IMR-90 (cell line): ENCODE measurements around the gene ZDHHC3. TPM values are rescaled to one million over a fixed set of nuclear protein-coding genes. Genes with fewer than 3 reads are reported as not detected.

ENCODE experiments used
- ATAC-seq: fragments of 200-7000 bp; cut with Tn5 transposase; 2 replicates; pipeline ENCODE4 v1.9.1; 2020; ENCODE audit warnings: low read depth, mild to moderate bottlenecking, moderate library complexity
- BruUV-seq: library from RNA; stranded (reverse); fragments of 400-500 nt; replicated peaks from 2 replicates; lab custom pipeline; 2021; lab: Mats Ljungman, UMichigan
- CTCF ChIA-PET: fragments of 300-600 bp; formaldehyde crosslinking; extraction: SDS; loops from one replicate; lab custom pipeline; 2021; ENCODE audit warnings: antibody characterized with exemption; lab: Yijun Ruan, JAX
- POLR2A ChIA-PET: fragments of 300-600 bp; sonication (Branson Sonifier 250); formaldehyde crosslinking; loops from one replicate; lab custom pipeline; 2022; ENCODE audit warnings: antibody characterized with exemption; ENCODE audit not compliant: unreplicated experiment; lab: Charles Lee
- DNase-seq: peaks from one replicate; pipeline ENCODE4 v3.0.0; 2013
- H2AFZ ChIP-seq: replicated peaks from 2 replicates; pipeline ENCODE3; 2013; ENCODE audit warnings: low read length, mild to moderate bottlenecking; ENCODE audit not compliant: poor library complexity
- H2AK5ac ChIP-seq: 2 replicates; pipeline ENCODE4 v1.6.1; 2013; ENCODE audit warnings: low read depth, low read length, inconsistent platforms
- H2AK9ac ChIP-seq: replicated peaks from 2 replicates; pipeline ENCODE3; 2013; ENCODE audit warnings: mild to moderate bottlenecking, low read depth, low read length, moderate library complexity; ENCODE audit not compliant: poor library complexity
- H2BK120ac ChIP-seq: 2 replicates; pipeline ENCODE4 v1.6.1; 2013; ENCODE audit warnings: low read depth, low read length, inconsistent platforms
- H2BK15ac ChIP-seq: 3 replicates; pipeline ENCODE4 v1.6.1; 2013; ENCODE audit warnings: low read depth, low read length, inconsistent platforms
- H2BK20ac ChIP-seq: 2 replicates; pipeline ENCODE4 v1.6.1; 2013; ENCODE audit warnings: low read depth, mild to moderate bottlenecking, inconsistent platforms, low read length, moderate library complexity
- H2BK5ac ChIP-seq: 2 replicates; pipeline ENCODE4 v1.6.1; 2013; ENCODE audit warnings: mild to moderate bottlenecking, low read depth, low read length, inconsistent platforms; ENCODE audit not compliant: poor library complexity, severe bottlenecking
- H3K14ac ChIP-seq: replicated peaks from 2 replicates; pipeline ENCODE4 v1.6.1; 2013; ENCODE audit warnings: low read depth, low read length, inconsistent platforms
- H3K18ac ChIP-seq: 2 replicates; pipeline ENCODE4 v1.6.1; 2013; ENCODE audit warnings: low read depth, low read length, control low read depth
- H3K23ac ChIP-seq: 2 replicates; pipeline ENCODE4 v1.6.1; 2013; ENCODE audit warnings: low read depth, low read length, inconsistent platforms
- H3K27ac ChIP-seq: 2 replicates; pipeline ENCODE4 v1.5.1; 2013; ENCODE audit warnings: mild to moderate bottlenecking, control low read depth, low read length; ENCODE audit not compliant: insufficient read depth
- H3K27me3 ChIP-seq: 2 replicates; pipeline ENCODE4 v1.6.1; 2013; ENCODE audit warnings: low read length; ENCODE audit not compliant: control insufficient read depth, insufficient read depth
- H3K36me3 ChIP-seq: 2 replicates; pipeline ENCODE4 v1.6.1; 2013; ENCODE audit warnings: low read length, mixed read lengths; ENCODE audit not compliant: control insufficient read depth, insufficient read depth
- H3K4ac ChIP-seq: 2 replicates; pipeline ENCODE4 v1.6.1; 2013; ENCODE audit warnings: low read depth, low read length, inconsistent platforms
- H3K4me1 ChIP-seq: 2 replicates; pipeline ENCODE4 v1.6.1; 2013; ENCODE audit warnings: low read length, mixed read lengths; ENCODE audit not compliant: control insufficient read depth, insufficient read depth
- H3K4me2 ChIP-seq: 2 replicates; pipeline ENCODE4 v1.6.1; 2013; ENCODE audit warnings: low read depth, mild to moderate bottlenecking, control low read depth, low read length, moderate library complexity
- H3K4me3 ChIP-seq: 2 replicates; pipeline ENCODE4 v1.5.1; 2013; ENCODE audit warnings: low read depth, mild to moderate bottlenecking, control low read depth, low read length, moderate library complexity; ENCODE audit not compliant: insufficient read depth
- H3K56ac ChIP-seq: 2 replicates; pipeline ENCODE4 v1.6.1; 2013; ENCODE audit warnings: low read length, inconsistent platforms; ENCODE audit not compliant: insufficient read depth; ENCODE audit errors: extremely low read depth
- H3K79me1 ChIP-seq, 2 experiments: 2 replicates each; pipeline ENCODE4 v1.6.1; 2013; ENCODE audit warnings: low read length in 2 of 2, inconsistent platforms in 1 of 2, low read depth in 1 of 2
- H3K9ac ChIP-seq: 2 replicates; pipeline ENCODE4 v1.6.1; 2013; ENCODE audit warnings: low read depth, low read length, control low read depth
- H3K9me1 ChIP-seq: 2 replicates; pipeline ENCODE4 v1.6.1; 2013; ENCODE audit warnings: low read length, inconsistent platforms; ENCODE audit not compliant: insufficient read depth
- H3K9me3 ChIP-seq: 2 replicates; pipeline ENCODE4 v1.6.1; 2013; ENCODE audit warnings: low read length; ENCODE audit not compliant: control insufficient read depth, insufficient read depth
- H4K20me1 ChIP-seq: 2 replicates; pipeline ENCODE4 v1.6.1; 2013; ENCODE audit warnings: low read length, inconsistent platforms; ENCODE audit not compliant: insufficient read depth
- H4K5ac ChIP-seq: 2 replicates; pipeline ENCODE4 v1.6.1; 2013; ENCODE audit warnings: mild to moderate bottlenecking, low read depth, low read length, control low read depth
- H4K8ac ChIP-seq, 2 experiments: 2 replicates each; pipeline ENCODE4 v1.6.1; 2013; ENCODE audit warnings: low read depth in 2 of 2, low read length in 2 of 2, control low read depth in 1 of 2, inconsistent platforms in 1 of 2
- H4K91ac ChIP-seq: 2 replicates; pipeline ENCODE4 v1.6.1; 2013; ENCODE audit warnings: low read depth, low read length, inconsistent platforms; ENCODE audit not compliant: insufficient read depth
- CTCF ChIP-seq: conservative IDR thresholded peaks from 2 replicates; pipeline ENCODE4 v1.5.1; 2012; ENCODE audit warnings: mild to moderate bottlenecking, low read depth, low read length, improper control_type of control experiment
- MXI1 ChIP-seq: IDR thresholded peaks from 2 replicates; pipeline ENCODE4 v1.6.1; 2012; ENCODE audit warnings: low read depth, mild to moderate bottlenecking, low read length, moderate library complexity, borderline replicate concordance
- WGBS, 2 experiments: methylation state at CpG; one replicate each; pipeline versions ENCODE4 v1.1.5 to v1.1.7; 2013; ENCODE audit warnings: missing lambda C conversion rate in 2 of 2; ENCODE audit not compliant: insufficient read length in 1 of 2; ENCODE audit errors: extremely low coverage in 2 of 2; 5-methylcytosine and 5-hydroxymethylcytosine counted together
- dilution Hi-C: fragments of 300-500 bp; cut with HindIII; formaldehyde crosslinking; loops from one replicate; pipeline ENCODE4 v1.14.3; 2018; ENCODE audit warnings: low sequenced_read_pairs; ENCODE audit not compliant: unreplicated experiment
- in situ Hi-C: fragments of 300-500 bp; cut with MboI; formaldehyde crosslinking; loops from 3 replicates; pipeline ENCODE4 v1.14.3; 2019; ENCODE audit warnings: low sequenced_read_pairs, inconsistent platforms, mixed read lengths
- intact Hi-C: fragments of 100-400 bp; cut with micrococcal nuclease; formaldehyde crosslinking; loops from 2 replicates; pipeline ENCODE4 v1.10.0; 2022
- polyA plus RNA-seq, 3 experiments: library from polyadenylated mRNA; depleted of rRNA; stranded (reverse); fragments of >200 nt; gene quantifications; 2 replicates each; pipeline ENCODE4 v1.2.3, GENCODE V29; 2012; ENCODE audit warnings: low replicate concordance in 1 of 3
- total RNA-seq: library from RNA; depleted of rRNA; stranded (reverse); fragments of >200 nt; gene quantifications from 2 replicates; pipeline ENCODE4 v1.2.3, GENCODE V29; 2012

ZDHHC3 gene
- total and polyA plus RNA-seq, 2 of the 4 experiments (the other 2 are of a cell fraction): 57.7 to 59.6 TPM

GRCh38 chr3:44983484-44983941 is 7.5 kb upstream of the ZDHHC3 start:
- H3K23ac ChIP-seq: no peak overlapping the region; the same call in 1 of the 2 replicates

More at GRCh38 chr3:44983484-44983941, 7.5 kb upstream of the ZDHHC3 start:
- TF ChIP-seq MXI1 (no peak), CTCF (no peak)
- Histone ChIP-seq H3K18ac (no peak overlapping the region), H3K9me3 (no peaks in the 10 kb centered on the region), H3K27me3 (no peaks in the 10 kb centered on the region), H3K4me3 (no peak overlapping the region), H3K14ac (no peak overlapping the region), H4K91ac (no peak overlapping the region), H2AK5ac (no peak overlapping the region), H3K56ac (no peak overlapping the region), H4K5ac (no peak overlapping the region), H2AK9ac (no peak overlapping the region), H4K8ac (no peak overlapping the region), H3K36me3 (no peaks in the 10 kb centered on the region), H2BK5ac (no peak overlapping the region), H4K20me1 (peaks cover 49% of the 10 kb centered on the region), H2BK20ac (no peak overlapping the region), H2BK120ac (no peak overlapping the region), H3K27ac (no peak overlapping the region), H2AFZ (no peak overlapping the region), H3K4me1 (no peaks in the 10 kb centered on the region), H3K4ac (no peak overlapping the region), H3K4me2 (no peak overlapping the region), H2BK15ac (no peak overlapping the region), H3K79me1 (peaks cover 54 to 70% of the 10 kb centered on the region in 2 experiments), H3K9ac (no peak overlapping the region), H3K9me1 (peaks cover 8% of the 10 kb centered on the region)
- DNase-seq: no peak
- ATAC-seq: no peak
- dilution Hi-C loops (no loop called here), in situ Hi-C loops (no loop called here), intact Hi-C loops (no loop called here)
- CTCF ChIA-PET: interaction anchor here (0.7 to 1.1 kb wide), 4 partner anchors 9 to 225 kb away, joined by 3 read pairs; no protein-coding TSS in a partner anchor
- POLR2A ChIA-PET: no interaction called here
- WGBS, 2 experiments: 67% methylated on average over 1 of the region's 1 CpG; no CpG with 5 or more reads in 1 of the 2 experiments
- no TSS peak for BruUV-seq
